ENCODE results near the gene GABBR2. TPM values are rescaled to one million over a fixed set of nuclear protein-coding genes. Genes with fewer than 3 reads are reported as not detected.

Gene GABBR2
- total and polyA plus RNA-seq, 2 of the 8 experiments (the other 6 are each of a cell fraction or from before 2014, with no cell fraction given) = 0.50 to 1.2 TPM

- ChIA-PET POLR2A (ENCODE audit: partially characterized antibody) (no interaction called here), CTCF (ENCODE audit: partially characterized antibody) (interaction anchor here (1.0 to 1.9 kb wide), 5 partner anchors 10 to 218 kb away, joined by 3 to 5 read pairs (median 3); no protein-coding TSS in a partner anchor)
- no peak overlapping the region for H2BK15ac ChIP-seq (ENCODE audit: low read length)
- no peak overlapping the region for H3K14ac ChIP-seq (ENCODE audit: insufficient read length)
- no peak overlapping the region for H3K4me3 ChIP-seq (ENCODE audit: extremely low read depth in 1 of 4, insufficient read depth in 2 of 4, low read depth in 3 of 4, low read length in 4 of 4)
- peaks cover 0 to 4% of the 10 kb centered on the region in 2 experiments; a peak in 1 of 4 replicates for H3K9me3 ChIP-seq (ENCODE audit: insufficient read depth in 2 of 2, low read depth in 1 of 2, low read length in 1 of 2)
- peaks cover 0 to 2% (median 0%) of the 10 kb centered on the region in 4 experiments; a peak in 1 of 7 replicates for H3K4me1 ChIP-seq (replicated peaks in 1 of 4; ENCODE audit: control insufficient read depth in 3 of 4, insufficient read depth in 4 of 4, low read length in 3 of 4)
- H3K23me2 ChIP-seq (ENCODE audit: low read depth, low read length) = peaks cover 4% of the 10 kb centered on the region; the same call in 1 of the 2 replicates
- H3K56ac ChIP-seq (replicated peaks; ENCODE audit: insufficient read length, low read depth, low read length) = no peak overlapping the region
- H3K4ac ChIP-seq (replicated peaks; ENCODE audit: insufficient read length, low read depth, low read length) = no peak overlapping the region
- H3K9ac ChIP-seq (replicated peaks in 1 of 4; ENCODE audit: extremely low read depth in 1 of 4, low read depth in 3 of 4, low read length in 3 of 4) = no peak overlapping the region
- H2BK12ac ChIP-seq (ENCODE audit: low read depth, low read length) = no peak overlapping the region
- H2AK5ac ChIP-seq (ENCODE audit: low read depth, low read length) = no peak overlapping the region
- H3K27me3 ChIP-seq (replicated peaks in 1 of 4; ENCODE audit: control insufficient read depth in 3 of 4, extremely low read depth in 1 of 4, insufficient read depth in 3 of 4, low read length in 3 of 4) = no peaks in the 10 kb centered on the region; a peak in 1 of 7 replicates
- no peak overlapping the region for H2BK5ac ChIP-seq (ENCODE audit: low read depth, low read length)
- no peak overlapping the region for H2AFZ ChIP-seq (ENCODE audit: low read length)
- FAIRE-seq = no peak
- H3K4me2 ChIP-seq (ENCODE audit: insufficient read depth in 1 of 2, low read depth in 2 of 2, low read length in 2 of 2) = no peak overlapping the region
- no peaks in the 10 kb centered on the region for H3K79me1 ChIP-seq (ENCODE audit: low read depth, low read length)
- H3K36me3 ChIP-seq (ENCODE audit: control insufficient read depth in 2 of 4, insufficient read depth in 4 of 4, low read length in 3 of 4) = no peaks in the 10 kb centered on the region
- 88% methylated on average over 8 of the region's 8 CpGs; no CpG with 5 or more reads in 1 of the 2 experiments for WGBS, 2 experiments (ENCODE audit: extremely low coverage in 1 of 2, insufficient coverage in 1 of 2, insufficient read length in 1 of 2, insufficient replicate concordance in 2 of 2, low coverage in 1 of 2, low lambda C conversion rate in 2 of 2, missing lambda C conversion rate in 1 of 2)
- H4K8ac ChIP-seq (ENCODE audit: extremely low read depth, insufficient read depth, low read length) = no peak overlapping the region
- no peak overlapping the region for H3K18ac ChIP-seq (ENCODE audit: extremely low read depth, low read length)
- H4K5ac ChIP-seq (ENCODE audit: insufficient read length, low read depth, low read length) = no peak overlapping the region
- no peak overlapping the region for H3K27ac ChIP-seq (ENCODE audit: low read depth, low read length)
- no peak overlapping the region for H2BK120ac ChIP-seq (replicated peaks; ENCODE audit: low read depth, low read length)
- no peak overlapping the region for H3K23ac ChIP-seq (ENCODE audit: insufficient read length)
- no peak for TF ChIP-seq RXRA (IDR thresholded peaks at IDR 0.05; ENCODE audit: insufficient read depth, low read depth, low read length)
- TF ChIP-seq SIN3A (conservative IDR thresholded peaks at IDR 0.05 in 1 of 2, IDR thresholded peaks at IDR 0.05 in 1 of 2; ENCODE audit: low read depth in 1 of 2, low read length in 2 of 2) = no peak
- TF ChIP-seq HDAC6 (IDR thresholded peaks at IDR 0.05; ENCODE audit: low read depth, low read length) = no peak
- TF ChIP-seq GTF2F1 (IDR thresholded peaks at IDR 0.05; ENCODE audit: borderline replicate concordance, low read depth, low read length) = no peak
- no peak for TF ChIP-seq CBX5 (IDR thresholded peaks at IDR 0.05; ENCODE audit: low read depth, low read length)
- no peak for TF ChIP-seq TAF7 (optimal IDR thresholded peaks at IDR 0.05; ENCODE audit: borderline replicate concordance, low read depth, low read length)
- peak in 1 of 2 experiments; percentile 21 for DNase-seq (ENCODE audit: low read depth in 1 of 2, low spot score in 2 of 2)
- H3K79me2 ChIP-seq (ENCODE audit: control insufficient read depth in 1 of 2, insufficient read depth in 2 of 2, low read length in 2 of 2) = no peaks in the 10 kb centered on the region
- H2BK20ac ChIP-seq (ENCODE audit: low read length) = no peak overlapping the region
- H4K91ac ChIP-seq (replicated peaks; ENCODE audit: insufficient read length, low read length) = no peak overlapping the region
- H4K20me1 ChIP-seq (replicated peaks in 1 of 2; ENCODE audit: control insufficient read depth in 1 of 2, insufficient read depth in 2 of 2, low read length in 2 of 2) = no peaks in the 10 kb centered on the region
These were observed 220.0 kb downstream of the GABBR2 start for GRCh38 chr9:98488571-98489312.

All from H1 (cell line).